Trophoblast cell (in vitro differentiated cells and primary cell): ENCODE data around the gene PFKP. TPM values are rescaled to one million over a fixed set of nuclear protein-coding genes. Genes with fewer than 3 reads are reported as not detected.
A peak's percentile ranks its signal among the peaks of the same experiment; 100 is the strongest.

Source experiments
- DNase-seq, 2 donors: peaks; one replicate each; pipeline ENCODE4 v3.0.0-alpha.2; 2016
- H2AFZ ChIP-seq: 2 replicates; pipeline ENCODE4 v1.6.1; 2013; ENCODE audit warnings: low read length, moderate library complexity, mild to moderate bottlenecking; ENCODE audit not compliant: insufficient read depth, poor library complexity
- H2AK5ac ChIP-seq: 2 replicates; pipeline ENCODE4 v1.6.1; 2013; ENCODE audit warnings: mild to moderate bottlenecking, low read length
- H2BK120ac ChIP-seq: 2 replicates; pipeline ENCODE4 v1.6.1; 2013; ENCODE audit warnings: low read length, mild to moderate bottlenecking, moderate library complexity; ENCODE audit not compliant: insufficient read depth, poor library complexity
- H2BK12ac ChIP-seq: 2 replicates; pipeline ENCODE4 v1.6.1; 2013; ENCODE audit warnings: mild to moderate bottlenecking, low read length, moderate library complexity
- H2BK5ac ChIP-seq: 2 replicates; pipeline ENCODE4 v1.6.1; 2013; ENCODE audit warnings: low read length, low read depth, moderate library complexity, mild to moderate bottlenecking; ENCODE audit not compliant: poor library complexity
- H3K14ac ChIP-seq: 2 replicates; pipeline ENCODE4 v1.6.1; 2013; ENCODE audit warnings: mild to moderate bottlenecking, low read length
- H3K18ac ChIP-seq: 2 replicates; pipeline ENCODE4 v1.6.1; 2013; ENCODE audit warnings: mild to moderate bottlenecking, low read length
- H3K23ac ChIP-seq: 2 replicates; pipeline ENCODE4 v1.6.1; 2013; ENCODE audit warnings: low read length
- H3K27ac ChIP-seq: 2 replicates; pipeline ENCODE4 v1.5.1; 2013; ENCODE audit warnings: low read depth, mild to moderate bottlenecking, inconsistent platforms, low read length, moderate library complexity
- H3K27me3 ChIP-seq: 2 replicates; pipeline ENCODE4 v1.6.1; 2013; ENCODE audit warnings: inconsistent platforms, mild to moderate bottlenecking, low read length, moderate library complexity; ENCODE audit not compliant: insufficient read depth
- H3K36me3 ChIP-seq, 2 experiments: 1 replicate in 1 of 2; 2 replicates in 1 of 2; pipeline ENCODE4 v1.6.1; 2013; ENCODE audit warnings: low read length in 2 of 2, mild to moderate bottlenecking in 2 of 2, moderate library complexity in 1 of 2; ENCODE audit not compliant: insufficient read depth in 2 of 2, control insufficient read depth in 1 of 2
- H3K4ac ChIP-seq: 2 replicates; pipeline ENCODE4 v1.6.1; 2013; ENCODE audit warnings: low read depth, mild to moderate bottlenecking, low read length, moderate library complexity
- H3K4me1 ChIP-seq, 2 experiments: 1 replicate in 1 of 2; 2 replicates in 1 of 2; pipeline ENCODE4 v1.6.1; 2013; ENCODE audit warnings: low read length in 2 of 2, mild to moderate bottlenecking in 2 of 2, moderate library complexity in 1 of 2; ENCODE audit not compliant: insufficient read depth in 2 of 2, control insufficient read depth in 1 of 2
- H3K4me2 ChIP-seq: 2 replicates; pipeline ENCODE4 v1.6.1; 2013; ENCODE audit warnings: inconsistent platforms, mild to moderate bottlenecking, low read length, moderate library complexity
- H3K4me3 ChIP-seq: 2 replicates; pipeline ENCODE4 v1.5.1; 2013; ENCODE audit warnings: mild to moderate bottlenecking, low read depth, low read length, inconsistent platforms
- H3K79me1 ChIP-seq: one replicate; pipeline ENCODE4 v1.6.1; 2013; ENCODE audit warnings: low read length
- H3K79me2 ChIP-seq: 2 replicates; pipeline ENCODE4 v1.6.1; 2013; ENCODE audit warnings: low read length, mild to moderate bottlenecking; ENCODE audit not compliant: control insufficient read depth, insufficient read depth, poor library complexity
- H3K9ac ChIP-seq: 2 replicates; pipeline ENCODE4 v1.6.1; 2013; ENCODE audit warnings: mild to moderate bottlenecking, low read length
- H3K9me3 ChIP-seq: 2 replicates; pipeline ENCODE4 v1.6.1; 2013; ENCODE audit warnings: low read depth, mild to moderate bottlenecking, control low read depth, inconsistent platforms, low read length; ENCODE audit not compliant: insufficient read depth
- H4K12ac ChIP-seq: 2 replicates; pipeline ENCODE4 v1.6.1; 2013; ENCODE audit warnings: low read depth, mild to moderate bottlenecking, low read length, moderate library complexity
- H4K8ac ChIP-seq: 2 replicates; pipeline ENCODE4 v1.6.1; 2013; ENCODE audit warnings: low read depth, mild to moderate bottlenecking, low read length, moderate library complexity
- H4K91ac ChIP-seq: one replicate; pipeline ENCODE4 v1.6.1; 2013; ENCODE audit warnings: low read depth, mild to moderate bottlenecking, low read length, moderate library complexity
- WGBS: extraction: QIAGEN DNeasy Blood & Tissue Kit; methylation state at CpG from one replicate; pipeline ENCODE4 v1.1.7; 2013; ENCODE audit warnings: missing lambda C conversion rate; ENCODE audit not compliant: insufficient read length, insufficient coverage; ENCODE audit errors: extremely low coverage; 5-methylcytosine and 5-hydroxymethylcytosine counted together
- polyA plus RNA-seq: library from polyadenylated mRNA; stranded (reverse); fragments of 200-250 nt; gene quantifications from 2 replicates; pipeline ENCODE4 v1.2.3, GENCODE V29; 2013

PFKP gene
- polyA plus RNA-seq: 229 and 243 TPM in 2 replicates

- Histone ChIP-seq H2BK5ac (peak within 1 kb of the TSS; percentile 51), H3K79me1 (peaks cover 29% of the 10 kb centered on the region), H3K4me1 (peaks cover 15 to 20% of the 10 kb centered on the region in 2 experiments), H3K9ac (peak within 1 kb of the TSS; percentile 93), H3K18ac (peak within 1 kb of the TSS; percentile 78), H2AFZ (peak within 1 kb of the TSS; percentile 52), H4K12ac (peak within 1 kb of the TSS; percentile 76), H3K27me3 (no peaks in the 10 kb centered on the region), H3K36me3 (peaks cover 7 to 12% of the 10 kb centered on the region in 2 experiments), H4K91ac (peak within 1 kb of the TSS; percentile 90), H3K23ac (no peak within 1 kb of the TSS), H4K8ac (peak within 1 kb of the TSS; percentile 90), H3K9me3 (no peaks in the 10 kb centered on the region), H3K14ac (peak within 1 kb of the TSS; percentile 77), H2AK5ac (no peak within 1 kb of the TSS), H3K4me2 (peak within 1 kb of the TSS; percentile 90), H3K79me2 (peaks cover 29% of the 10 kb centered on the region), H3K27ac (peak within 1 kb of the TSS; percentile 65), H3K4ac (peak within 1 kb of the TSS; percentile 60), H2BK120ac (peak within 1 kb of the TSS; percentile 86), H3K4me3 (peak within 1 kb of the TSS; percentile 92), H2BK12ac (peak within 1 kb of the TSS; percentile 27)
- peak in 1 of 2 donors; percentile 15 for DNase-seq
- WGBS: no CpG with 5 or more reads among the region's 86 CpGs
Observed at GRCh38 chr10:3067118-3067858, at the start of gene PFKP. Gene PFKP (plus strand): TSS chr10:3067548. CDS start chr10:3067596, 48 bp downstream.

- H3K27me3 ChIP-seq: no peaks in the 10 kb centered on the region
- peaks cover 4% of the 10 kb centered on the region for H3K9me3 ChIP-seq
- no peak overlapping the region for H3K9ac ChIP-seq
- no peak overlapping the region for H2AK5ac ChIP-seq
- no peak overlapping the region for H3K4ac ChIP-seq
- no peak overlapping the region for H2BK12ac ChIP-seq
- no peak overlapping the region for H2BK120ac ChIP-seq
- no peak overlapping the region for H3K23ac ChIP-seq
- no peak overlapping the region for H4K12ac ChIP-seq
- H2BK5ac ChIP-seq: no peak overlapping the region
- no peaks in the 10 kb centered on the region for H3K4me1 ChIP-seq
- no peak overlapping the region for H4K8ac ChIP-seq
- H3K27ac ChIP-seq: no peak overlapping the region
- no peak overlapping the region for H3K14ac ChIP-seq
- H3K4me3 ChIP-seq: no peak overlapping the region
- H3K36me3 ChIP-seq: no peaks in the 10 kb centered on the region
- H3K18ac ChIP-seq: no peak overlapping the region
- no peaks in the 10 kb centered on the region for H3K79me1 ChIP-seq
- no peaks in the 10 kb centered on the region for H3K79me2 ChIP-seq
- no CpG with 5 or more reads among the region's 4 CpGs for WGBS
- no peak overlapping the region for H2AFZ ChIP-seq
- no peak overlapping the region for H3K4me2 ChIP-seq
- no peak for DNase-seq
- no peak overlapping the region for H4K91ac ChIP-seq
Observed at GRCh38 chr10:3018247-3018646, 49.1 kb upstream of the PFKP start.

DNA sequence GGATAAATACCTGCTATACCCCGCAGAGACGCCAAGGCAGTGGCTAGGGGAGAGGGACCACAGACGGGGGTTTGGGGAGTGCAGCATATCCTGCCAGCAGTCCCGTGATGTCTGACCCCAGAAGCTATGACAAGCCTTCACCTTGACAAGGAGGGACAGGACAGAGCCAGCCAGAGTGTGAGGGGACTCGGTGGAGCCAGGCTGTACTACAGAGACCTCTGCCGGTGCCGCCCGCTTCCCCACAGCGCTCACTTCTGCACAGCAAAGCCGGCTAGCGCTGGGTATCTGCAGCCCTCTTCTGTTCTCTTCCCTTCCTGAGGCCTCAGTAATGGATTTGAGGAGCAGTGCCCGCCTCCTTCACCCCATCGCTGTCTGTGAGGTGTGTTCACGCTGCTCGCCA lies 47.0 kb upstream of the PFKP start:
- Histone ChIP-seq H2BK120ac (no peak overlapping the region), H2BK12ac (no peak overlapping the region), H3K9ac (no peak overlapping the region), H3K27ac (no peak overlapping the region), H2BK5ac (no peak overlapping the region), H4K91ac (no peak overlapping the region), H2AFZ (no peak overlapping the region), H3K14ac (no peak overlapping the region), H3K79me1 (no peaks in the 10 kb centered on the region), H3K4me3 (no peak overlapping the region), H4K8ac (no peak overlapping the region), H3K23ac (no peak overlapping the region), H3K4me2 (no peak overlapping the region), H3K27me3 (no peaks in the 10 kb centered on the region), H3K18ac (no peak overlapping the region), H3K79me2 (no peaks in the 10 kb centered on the region), H3K4ac (no peak overlapping the region), H2AK5ac (no peak overlapping the region), H3K4me1 (no peaks in the 10 kb centered on the region), H4K12ac (no peak overlapping the region), H3K36me3 (no peaks in the 10 kb centered on the region), H3K9me3 (peaks cover 4% of the 10 kb centered on the region)
- DNase-seq: no peak
- WGBS: no CpG with 5 or more reads among the region's 15 CpGs

- no peaks in the 10 kb centered on the region for H3K79me1 ChIP-seq
- no peak overlapping the region for H3K23ac ChIP-seq
- H3K27ac ChIP-seq: no peak overlapping the region
- peaks cover 4% of the 10 kb centered on the region for H3K9me3 ChIP-seq
- no peak overlapping the region for H3K18ac ChIP-seq
- no peak overlapping the region for H3K9ac ChIP-seq
- H3K4me2 ChIP-seq: no peak overlapping the region
- no peak overlapping the region for H2BK120ac ChIP-seq
- no peak for DNase-seq
- H4K12ac ChIP-seq: no peak overlapping the region
- H2BK5ac ChIP-seq: no peak overlapping the region
- no peak overlapping the region for H3K4ac ChIP-seq
- H3K14ac ChIP-seq: no peak overlapping the region
- no peak overlapping the region for H2BK12ac ChIP-seq
- H3K4me3 ChIP-seq: no peak overlapping the region
- H3K27me3 ChIP-seq: no peaks in the 10 kb centered on the region
- no peak overlapping the region for H4K8ac ChIP-seq
- H4K91ac ChIP-seq: no peak overlapping the region
- no CpG with 5 or more reads among the region's 19 CpGs for WGBS
- H3K36me3 ChIP-seq: no peaks in the 10 kb centered on the region
- no peaks in the 10 kb centered on the region for H3K79me2 ChIP-seq
- no peak overlapping the region for H2AK5ac ChIP-seq
- no peak overlapping the region for H2AFZ ChIP-seq
- H3K4me1 ChIP-seq: no peaks in the 10 kb centered on the region
Observed at GRCh38 chr10:3020881-3021280, 46.5 kb upstream of the PFKP start.
